Gastrocnemius medialis (tissue), 4 donors: ENCODE measurements around the gene ZNF699. TPM values are rescaled to one million over a fixed set of nuclear protein-coding genes. Genes with fewer than 3 reads are reported as not detected.
"Not testable (repeated sequence)": the region's sequence is repeated elsewhere in the genome, so short reads cannot be mapped to it uniquely, and the experiment has no call there.

Experiments
- ATAC-seq, 2 donors: fragments of 150-250 bp; one replicate each; pipeline ENCODE4 v1.9.1; 2016
- DNase-seq, 2 donors: peaks; one replicate each; pipeline ENCODE4 v3.0.0-alpha.2; 2019
- H3K27ac ChIP-seq, 4 donors: fragments of 200-600 bp; sonication (generic); 1 replicate in 1 of 4; 2 replicates in 3 of 4; pipeline ENCODE4 v1.5.1; 2016 to 2018; ENCODE audit warnings: mild to moderate bottlenecking in 2 of 4, moderate library complexity in 1 of 4
- H3K27me3 ChIP-seq, 3 donors: fragments of 200-600 bp; sonication (generic) in 2 of 3; 1 replicate in 1 of 3; 2 replicates in 2 of 3; pipeline versions ENCODE4 v1.5.1 to v1.6.0; 2016 to 2019; ENCODE audit warnings: mild to moderate bottlenecking in 1 of 3, moderate library complexity in 1 of 3
- H3K36me3 ChIP-seq, 2 donors: fragments of 200-600 bp; sonication (generic) in 1 of 2; one replicate each; pipeline ENCODE4 v1.5.1; 2017 to 2018
- H3K4me1 ChIP-seq, 2 donors: fragments of 200-600 bp; sonication (generic) in 1 of 2; one replicate each; pipeline ENCODE4 v1.5.1; 2016 to 2017; ENCODE audit warnings: mild to moderate bottlenecking in 2 of 2
- H3K4me3 ChIP-seq, 4 donors: fragments of 200-600 bp; sonication (generic) in 3 of 4; 1 replicate in 1 of 4; 2 replicates in 3 of 4; pipeline ENCODE4 v1.5.1; 2016 to 2019; ENCODE audit warnings: mild to moderate bottlenecking in 2 of 4
- H3K9me3 ChIP-seq, 3 donors: fragments of 200-600 bp; sonication (generic) in 2 of 3; 1 replicate in 1 of 3; 2 replicates in 2 of 3; pipeline ENCODE4 v1.5.1; 2016 to 2019
- CTCF ChIP-seq, 5 experiments: fragments of 450-650 bp in 3 of 5; fragments of 200-600 bp in 2 of 5; sonication (generic) in 2 of 5; IDR thresholded peaks in 4 of 5; conservative IDR thresholded peaks in 1 of 5; 1 replicate in 4 of 5; 2 replicates in 1 of 5; pipeline ENCODE4 v1.5.1; 2016 to 2019; ENCODE audit warnings: antibody characterized with exemption in 5 of 5, mild to moderate bottlenecking in 3 of 5, moderate library complexity in 3 of 5
- POLR2A ChIP-seq, 2 donors: fragments of 450-650 bp; IDR thresholded peaks; one replicate each; pipeline ENCODE4 v1.6.1; 2017; ENCODE audit warnings: antibody characterized with exemption in 2 of 2, mild to moderate bottlenecking in 2 of 2, moderate library complexity in 2 of 2
- in situ Hi-C, 4 donors: fragments of 200-750 bp; cut with MboI; loops; one replicate each; pipeline versions ENCODE4 v1.15.0 to v1.8.0; 2017; ENCODE audit warnings: low sequenced_read_pairs in 4 of 4
- intact Hi-C: fragments of 100-400 bp; cut with DNase I; formaldehyde crosslinking; loops from one replicate; pipeline ENCODE4 v1.15.1; 2023; ENCODE audit warnings: low total_unique reads
- total RNA-seq, 4 donors: library from RNA; depleted of rRNA; stranded (reverse); fragments of >200 nt; gene quantifications; one replicate each; pipeline versions ENCODE4 v1.1.0 to v1.2.3, GENCODE V29; 2016

The ZNF699 gene
- total RNA-seq, 4 donors from 2014 or later, result 0.87 to 4.1 (median 1.8) TPM

GRCh38 chr19:9306443-9306842 is 3.2 kb downstream of the ZNF699 start:
- in situ Hi-C loops, result loop anchor here in 3 of 4 donors (25.0 kb wide), 1 partner anchor 481 kb away; no protein-coding TSS in a partner anchor
- TF ChIP-seq POLR2A (IDR thresholded peaks at IDR 0.05) (no peak), CTCF (IDR thresholded peaks at IDR 0.05 in 4 of 5, conservative IDR thresholded peaks at IDR 0.05 in 1 of 5) (no peak)
- H3K4me3 ChIP-seq, result no peak overlapping the region
- peaks cover 0 to 11% of the 10 kb centered on the region in 2 donors for H3K4me1 ChIP-seq
- no peak overlapping the region for H3K27ac ChIP-seq
- no peaks in the 10 kb centered on the region for H3K9me3 ChIP-seq
- no peak for ATAC-seq
- no peaks in the 10 kb centered on the region for H3K27me3 ChIP-seq
- intact Hi-C loops, result no loop called here
- DNase-seq, result no peak
- H3K36me3 ChIP-seq, result peaks cover 15 to 43% of the 10 kb centered on the region in 2 donors

DNA sequence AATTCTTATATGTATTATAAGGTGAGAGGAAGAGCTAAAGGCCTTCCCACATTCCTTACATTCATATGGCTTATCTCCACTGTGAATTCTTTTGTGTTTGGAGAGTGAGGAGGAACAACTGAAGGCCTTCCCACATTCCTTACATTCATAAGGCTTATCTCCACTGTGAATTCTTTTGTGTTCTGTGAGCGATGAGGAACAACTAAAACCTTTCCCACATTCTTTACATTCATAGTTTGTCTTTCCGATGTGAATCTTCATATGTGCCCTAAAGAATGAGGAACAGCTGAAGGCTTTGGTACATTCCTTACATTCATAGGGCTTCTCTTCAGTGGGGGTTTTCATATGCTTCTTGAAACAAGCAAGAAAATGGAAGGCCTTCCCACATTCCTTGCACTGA is 13.3 kb downstream of the ZNF699 start:
- DNase-seq (no peak), ATAC-seq (no peak)
- Histone ChIP-seq H3K4me1 (no peaks in the 10 kb centered on the region), H3K27ac (no peak overlapping the region), H3K9me3 (peaks cover 6 to 37% (median 22%) of the 10 kb centered on the region in 3 donors), H3K4me3 (no peak overlapping the region), H3K36me3 (peaks cover 23 to 96% of the 10 kb centered on the region in 2 donors), H3K27me3 (no peaks in the 10 kb centered on the region)
- intact Hi-C loops, result no loop called here
- TF ChIP-seq CTCF (IDR thresholded peaks at IDR 0.05 in 4 of 5, conservative IDR thresholded peaks at IDR 0.05 in 1 of 5) (no peak), POLR2A (IDR thresholded peaks at IDR 0.05) (no peak)
- in situ Hi-C loops, result no loop called here

- in situ Hi-C loops, result no loop called here
- Histone ChIP-seq H3K36me3 (peaks cover 19 to 95% of the 10 kb centered on the region in 2 donors), H3K9me3 (peaks cover 10 to 44% (median 22%) of the 10 kb centered on the region in 3 donors)
These were observed 14.2 kb downstream of the ZNF699 start for GRCh38 chr19:9295411-9295849.

GRCh38 chr19:9289231-9289884 is 20.3 kb downstream of the ZNF699 start:
- Histone ChIP-seq H3K9me3 (peaks cover 4 to 22% (median 5%) of the 10 kb centered on the region in 3 donors), H3K4me1 (no peaks in the 10 kb centered on the region), H3K27me3 (no peaks in the 10 kb centered on the region), H3K27ac (no peak overlapping the region), H3K4me3 (no peak overlapping the region), H3K36me3 (peaks cover 5 to 50% of the 10 kb centered on the region in 2 donors)
- no peak for ATAC-seq
- TF ChIP-seq CTCF (IDR thresholded peaks at IDR 0.05 in 4 of 5, conservative IDR thresholded peaks at IDR 0.05 in 1 of 5) (no peak), POLR2A (IDR thresholded peaks at IDR 0.05) (no peak)
- DNase-seq, result no peak
- intact Hi-C loops (no loop called here), in situ Hi-C loops (no loop called here)

More at GRCh38 chr19:9295411-9295849, 14.2 kb downstream of the ZNF699 start:
- peak overlapping the region in 1 of 4 donors; percentile 44 for H3K4me3 ChIP-seq
- DNase-seq (no peak), ATAC-seq (no peak)
- no peaks in the 10 kb centered on the region for H3K27me3 ChIP-seq
- intact Hi-C loops, result no loop called here
- H3K4me1 ChIP-seq, result no peaks in the 10 kb centered on the region
- H3K27ac ChIP-seq, result no peak overlapping the region
- TF ChIP-seq POLR2A (IDR thresholded peaks at IDR 0.05), result no peak
- TF ChIP-seq CTCF (IDR thresholded peaks at IDR 0.05 in 4 of 5, conservative IDR thresholded peaks at IDR 0.05 in 1 of 5), result no peak

- in situ Hi-C loops, H3K4me3 ChIP-seq, H3K27ac ChIP-seq, intact Hi-C loops, DNase-seq, H3K36me3 ChIP-seq, H3K27me3 ChIP-seq, ATAC-seq, H3K4me1 ChIP-seq, H3K9me3 ChIP-seq: not testable (repeated sequence)
These were observed 26.2 kb downstream of the ZNF699 start for GRCh38 chr19:9283485-9283884.
